COLO668 (cell line): Measurements from ENCODE around the gene H2BK1.

Experiments used
- DNase-seq: peaks from one replicate; lab custom pipeline; 2025; ENCODE audit not compliant: unreplicated experiment; lab: John Stamatoyannopoulos, UW

H2BK1 gene

DNA sequence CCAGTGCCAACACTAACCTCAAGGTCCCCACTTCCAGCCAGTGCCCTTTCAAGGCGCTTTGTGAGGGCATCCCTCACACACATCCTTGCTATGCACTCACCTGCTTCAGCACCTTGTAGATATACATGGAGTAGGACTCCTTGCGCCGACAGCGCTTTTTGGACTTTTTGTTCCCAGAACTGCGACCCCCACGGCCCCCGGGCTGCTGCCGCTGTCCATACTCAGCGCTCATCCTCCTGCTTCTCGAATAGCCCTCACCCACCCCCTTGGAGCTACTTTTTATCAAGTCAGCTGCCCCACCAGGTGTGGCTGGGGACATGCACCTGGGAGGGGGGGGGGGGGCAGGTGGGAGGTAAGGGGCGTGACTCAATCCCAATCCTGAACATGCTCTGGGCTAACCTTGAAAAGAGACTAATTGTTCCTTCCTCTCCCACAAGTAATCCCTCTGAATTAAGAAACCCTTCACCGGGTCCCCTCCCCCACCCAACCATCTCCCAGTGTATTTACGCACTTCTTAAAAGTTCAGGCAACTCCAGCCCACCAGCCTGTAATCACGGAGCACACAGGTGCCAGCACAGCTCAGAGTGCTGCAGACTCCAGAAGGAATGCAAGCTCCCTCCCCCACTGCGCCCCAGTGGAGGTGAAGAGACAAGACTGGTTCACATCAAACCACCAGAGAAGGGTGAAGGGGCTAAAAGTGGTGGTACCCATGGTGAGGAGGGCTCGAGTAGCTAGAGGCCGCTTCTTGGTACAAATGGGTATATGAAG, at the start of gene H2BK1:
H2BK1 (minus strand) TSS at position 402 of the 768 bp plus-strand sequence; CDS start at position 232, 170 bp downstream.
- DNase-seq, result no peak

DNA sequence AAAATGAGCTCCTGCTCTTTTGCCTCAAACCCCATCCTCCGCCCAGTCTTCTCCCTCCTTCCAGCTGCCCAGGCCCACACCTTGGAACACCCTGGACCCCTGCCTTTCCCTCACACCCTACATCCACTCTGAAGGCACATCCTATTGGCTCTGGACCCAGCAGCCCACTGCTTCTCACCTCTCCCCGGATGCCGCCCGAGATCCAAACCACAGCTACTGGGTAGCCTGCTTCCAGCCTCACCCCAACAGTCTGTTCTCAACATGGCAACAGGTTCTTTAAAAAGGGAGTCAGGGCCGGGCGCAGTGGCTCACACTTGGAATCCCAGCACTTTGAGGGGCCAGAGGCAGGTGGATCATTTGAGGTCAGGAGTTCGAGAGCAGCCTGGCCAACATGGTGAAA, 47.7 kb upstream of the H2BK1 start:
- no peak for DNase-seq

DNA sequence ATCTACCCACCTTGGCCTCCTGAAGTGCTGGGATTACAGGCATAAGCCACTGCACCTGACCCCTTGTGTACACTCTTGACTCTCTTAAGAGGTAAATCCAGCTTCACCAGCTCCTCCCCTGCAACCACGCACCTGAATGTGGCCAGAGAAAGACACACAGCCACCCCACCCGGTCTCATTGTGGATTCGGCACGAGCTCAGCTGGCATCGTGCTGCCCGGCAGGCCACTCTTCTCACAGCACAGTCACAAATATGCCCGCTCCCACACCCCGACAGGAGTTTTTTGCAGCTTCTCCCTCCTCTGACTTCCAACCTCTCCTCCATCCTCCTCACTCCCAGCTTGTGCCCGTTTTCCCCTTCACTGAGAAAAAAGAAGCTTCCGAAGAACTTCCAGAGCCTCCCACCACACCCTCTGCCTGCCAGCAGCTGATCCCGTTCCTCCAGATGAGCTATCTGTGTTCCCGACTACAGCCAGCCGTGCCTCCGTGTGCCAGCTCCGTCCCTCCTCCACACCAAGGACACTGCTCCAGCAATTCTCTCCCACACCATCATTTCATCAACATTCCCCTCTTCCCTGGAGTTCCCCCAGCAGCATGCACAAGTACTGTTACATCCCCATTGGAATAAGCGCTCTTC, 46.2 kb upstream of the H2BK1 start:
- DNase-seq, result no peak

DNA sequence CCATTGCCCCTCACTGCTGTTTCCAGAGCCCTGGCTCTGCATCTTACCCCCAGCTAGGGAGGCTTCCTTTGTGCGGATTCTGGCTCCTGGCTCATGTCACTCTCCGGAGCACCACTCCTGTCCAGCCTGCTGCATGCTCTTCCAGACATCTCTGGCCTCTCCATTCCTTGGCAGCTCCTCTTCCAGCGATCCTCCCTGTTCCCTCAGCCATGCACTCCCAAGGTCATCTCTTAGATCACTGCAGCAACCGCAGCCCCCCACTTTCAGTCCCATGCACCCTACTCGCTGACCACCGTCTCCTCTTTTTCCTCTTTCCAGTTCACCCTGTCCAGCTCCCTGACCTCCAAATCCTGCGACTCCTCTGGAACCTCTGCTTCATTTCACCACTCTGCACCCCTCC, 45.1 kb upstream of the H2BK1 start:
- no peak for DNase-seq

DNA sequence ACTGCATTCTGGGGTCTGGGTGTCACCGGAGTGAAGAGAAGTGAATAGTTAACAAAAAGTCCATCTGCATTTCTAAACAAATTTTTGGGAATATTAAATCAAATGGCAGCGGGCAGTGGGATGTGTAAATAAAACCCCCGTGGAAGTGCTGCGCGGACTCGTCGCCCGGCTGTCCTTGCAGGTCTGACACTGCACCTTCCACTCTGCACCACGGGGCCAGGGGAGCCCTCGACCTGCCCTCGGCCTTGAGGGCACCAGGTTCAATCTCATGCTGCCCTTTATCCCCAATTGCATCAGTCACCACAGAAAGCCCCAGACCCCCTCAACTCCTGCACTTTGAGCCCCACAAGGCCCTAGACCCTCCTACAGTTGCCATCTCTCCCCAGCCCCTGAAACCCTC, 44.6 kb upstream of the H2BK1 start:
- no peak for DNase-seq

DNA sequence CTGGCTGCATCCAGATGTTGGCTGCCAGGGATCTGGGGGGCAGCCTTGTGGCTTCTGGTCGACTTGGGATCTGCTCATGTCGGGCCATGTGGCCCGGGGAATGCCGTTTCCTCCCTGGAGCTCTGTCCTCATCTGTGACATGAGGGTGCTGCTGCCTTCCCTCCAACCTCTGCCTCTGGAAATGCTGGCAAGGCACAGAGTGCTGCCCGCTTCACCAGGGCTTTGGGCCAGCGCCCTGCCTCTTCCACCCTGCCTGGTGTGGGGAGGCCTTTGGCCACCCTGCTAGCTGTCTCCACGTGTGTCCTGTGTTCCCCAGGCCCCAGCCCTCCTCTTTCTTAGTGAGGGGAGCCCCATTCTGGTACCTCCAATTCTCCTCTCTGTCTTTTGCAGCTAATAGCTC, 44.0 kb upstream of the H2BK1 start:
- no peak for DNase-seq

DNA sequence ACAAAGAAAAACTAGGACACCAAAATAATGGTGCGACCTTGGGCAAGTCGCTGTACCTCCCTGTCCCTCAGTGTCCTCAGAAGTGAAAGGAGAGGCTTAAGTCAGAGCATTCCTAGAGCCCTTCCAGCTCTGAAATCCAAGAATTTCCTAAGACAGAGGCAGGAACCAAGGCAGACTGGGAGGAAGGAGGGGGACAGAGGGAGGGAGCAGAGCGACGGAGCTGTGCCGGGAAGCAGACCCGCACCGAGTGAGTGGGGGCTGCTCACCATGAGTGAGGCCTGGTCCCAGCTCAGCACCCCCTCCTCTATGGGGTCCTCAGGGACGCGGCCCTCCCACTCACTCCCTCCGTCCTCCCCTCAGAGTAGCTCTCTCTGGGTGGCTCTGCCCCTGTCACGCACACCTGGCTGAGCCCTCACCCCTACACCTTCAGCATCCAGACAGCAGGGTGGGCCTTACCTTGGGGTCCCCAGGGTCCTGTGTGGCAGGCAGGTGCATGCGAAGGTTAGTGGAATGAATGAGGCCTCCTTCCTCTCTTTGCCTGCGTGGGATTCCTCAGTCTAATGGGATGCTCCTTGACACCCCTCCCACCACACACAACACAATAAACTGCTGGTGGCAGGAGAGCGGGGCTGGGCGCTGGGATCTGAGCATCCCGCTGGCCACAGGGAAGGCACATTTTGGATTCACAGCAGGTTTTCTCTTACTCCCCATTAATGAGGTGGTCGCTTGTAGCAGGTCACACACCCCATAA, 42.8 kb upstream of the H2BK1 start:
- DNase-seq, result no peak

DNA sequence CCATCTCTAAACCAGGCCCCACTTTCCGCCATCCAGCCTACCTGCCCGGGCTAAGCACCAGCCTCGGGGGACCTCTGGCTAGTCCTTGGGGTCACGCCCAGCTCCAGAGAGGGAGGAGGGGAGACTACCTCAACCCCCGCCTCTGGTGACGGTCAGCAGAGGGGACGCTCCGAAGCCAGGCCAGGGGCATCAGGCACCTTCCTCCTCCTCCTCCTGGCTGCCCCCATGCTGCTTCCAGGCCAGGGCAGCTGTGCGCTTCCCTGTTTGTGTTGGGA, 42.2 kb upstream of the H2BK1 start:
- DNase-seq, result no peak

DNA sequence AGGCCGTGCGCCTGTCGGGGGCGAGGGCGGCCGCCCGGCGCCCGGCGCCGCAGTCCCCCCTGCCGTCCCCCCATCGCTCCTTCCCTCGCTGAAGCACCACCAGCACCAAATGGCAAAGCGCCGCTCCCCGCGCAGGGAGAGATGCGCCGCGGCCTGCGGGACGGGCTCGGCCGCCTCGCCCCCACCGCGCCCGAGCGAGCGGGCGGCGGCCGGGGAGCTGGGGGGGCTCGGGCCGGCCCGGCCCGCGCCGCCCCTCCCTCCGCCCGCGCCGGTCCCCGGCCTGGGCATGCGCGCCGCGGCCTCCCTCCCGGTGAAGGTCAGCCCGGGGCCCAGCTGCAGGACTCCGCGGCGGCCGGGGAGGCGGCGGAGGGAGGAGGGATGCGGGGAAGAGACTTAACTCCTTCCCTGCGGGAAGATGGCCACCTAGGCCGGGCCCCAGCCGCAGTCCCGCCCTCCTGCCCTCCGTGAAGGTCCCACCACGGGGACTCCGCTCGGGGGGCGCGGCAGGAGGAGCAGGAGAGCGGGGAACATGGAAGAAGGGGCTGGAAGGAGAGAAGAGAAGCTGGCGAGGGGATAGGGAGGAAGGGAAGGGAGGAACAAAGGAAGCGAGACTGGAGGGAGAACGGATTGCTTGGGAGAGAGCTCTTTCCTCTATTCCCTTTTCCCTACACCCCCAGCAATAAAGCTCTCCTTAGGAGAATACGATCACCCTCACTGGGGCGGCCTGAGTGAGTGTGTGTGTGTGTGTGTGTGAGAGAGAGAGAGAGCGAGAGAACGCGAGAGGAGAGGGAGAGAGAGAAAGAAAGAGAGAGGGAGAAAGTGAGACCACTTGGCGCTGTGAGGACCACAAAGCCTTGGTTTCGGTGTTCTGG, 41.6 kb upstream of the H2BK1 start:
- DNase-seq, result peak; percentile 67

DNA sequence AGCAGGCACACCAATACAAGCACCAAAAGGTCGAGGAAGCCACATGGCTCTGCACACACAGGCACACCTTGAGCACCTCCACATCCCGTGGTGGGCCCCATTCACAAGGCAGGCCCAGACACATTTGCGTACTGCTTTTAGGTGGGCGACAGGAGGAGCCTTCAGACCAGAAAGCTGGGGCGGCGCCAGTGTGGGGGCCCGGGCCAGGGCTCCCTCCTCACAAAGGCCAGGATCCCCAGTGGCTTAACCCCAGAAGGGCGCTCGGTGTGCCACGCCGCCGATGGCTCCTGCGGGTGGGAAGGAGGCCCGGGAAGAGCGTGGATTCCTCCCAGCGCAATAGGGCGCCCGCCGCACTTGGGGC, 41.0 kb upstream of the H2BK1 start:
- no peak for DNase-seq

DNA sequence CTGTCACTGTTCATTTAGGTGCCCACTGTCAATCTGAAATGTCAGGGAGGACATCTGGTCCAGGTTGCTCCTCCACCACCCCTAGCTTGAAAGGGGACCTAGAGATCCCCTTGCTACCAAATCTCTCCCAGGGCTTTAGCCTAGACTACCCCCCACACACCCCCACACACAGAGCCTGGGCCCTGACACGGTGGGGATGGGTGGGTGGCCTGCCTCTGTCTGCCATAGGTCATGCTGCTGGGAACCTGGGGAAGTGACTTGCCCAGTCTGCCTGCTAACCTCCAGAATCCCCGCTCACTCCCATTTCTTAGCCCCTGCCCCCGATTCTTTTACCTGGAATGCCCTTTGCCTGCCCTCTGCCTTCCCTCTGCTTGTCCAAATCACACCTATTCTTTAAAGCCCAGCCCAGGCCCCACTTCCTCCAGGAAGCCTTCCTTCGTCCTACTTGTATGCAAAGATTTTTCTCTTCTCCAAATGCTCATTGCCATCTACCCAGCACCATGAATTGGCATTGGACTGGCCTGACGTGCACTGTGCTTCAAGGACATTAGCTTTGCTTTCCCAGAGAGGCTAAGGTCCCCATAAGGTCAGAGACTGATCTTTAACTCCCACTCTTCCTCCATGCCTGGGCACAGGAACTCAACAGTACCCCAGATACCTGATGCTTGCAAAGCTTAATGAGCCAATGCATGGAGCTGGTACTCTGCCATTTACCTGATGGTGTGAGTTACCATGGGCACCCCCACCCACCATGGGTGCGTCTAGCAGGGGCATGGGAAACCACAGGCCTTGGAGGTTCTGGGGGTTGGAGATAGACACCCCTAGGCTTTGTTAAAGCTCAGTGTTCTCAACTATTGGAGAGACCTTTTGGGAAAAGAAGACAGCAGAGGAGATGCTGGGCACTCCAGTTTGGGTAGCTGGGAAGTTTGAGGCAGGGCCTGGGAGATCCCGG, 40.2 kb upstream of the H2BK1 start:
- DNase-seq, result no peak

DNA sequence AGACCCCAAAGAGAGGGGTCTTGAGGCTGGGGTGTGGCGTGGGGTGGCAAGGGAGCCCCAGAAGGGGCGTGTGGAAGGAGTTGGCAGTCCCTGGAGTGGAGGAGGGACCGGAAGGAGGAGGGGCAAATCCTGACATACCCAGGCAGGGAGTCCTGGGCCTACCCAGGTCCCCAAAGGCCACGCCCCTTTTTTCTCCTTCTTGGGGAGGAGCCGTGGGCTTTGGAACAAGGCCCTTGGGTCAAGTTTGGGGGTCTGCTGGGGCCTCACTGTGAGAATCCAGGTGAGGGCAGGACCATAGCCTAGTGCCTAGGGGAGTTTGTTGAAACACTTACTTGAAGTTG, 39.4 kb upstream of the H2BK1 start:
- no peak for DNase-seq

DNA sequence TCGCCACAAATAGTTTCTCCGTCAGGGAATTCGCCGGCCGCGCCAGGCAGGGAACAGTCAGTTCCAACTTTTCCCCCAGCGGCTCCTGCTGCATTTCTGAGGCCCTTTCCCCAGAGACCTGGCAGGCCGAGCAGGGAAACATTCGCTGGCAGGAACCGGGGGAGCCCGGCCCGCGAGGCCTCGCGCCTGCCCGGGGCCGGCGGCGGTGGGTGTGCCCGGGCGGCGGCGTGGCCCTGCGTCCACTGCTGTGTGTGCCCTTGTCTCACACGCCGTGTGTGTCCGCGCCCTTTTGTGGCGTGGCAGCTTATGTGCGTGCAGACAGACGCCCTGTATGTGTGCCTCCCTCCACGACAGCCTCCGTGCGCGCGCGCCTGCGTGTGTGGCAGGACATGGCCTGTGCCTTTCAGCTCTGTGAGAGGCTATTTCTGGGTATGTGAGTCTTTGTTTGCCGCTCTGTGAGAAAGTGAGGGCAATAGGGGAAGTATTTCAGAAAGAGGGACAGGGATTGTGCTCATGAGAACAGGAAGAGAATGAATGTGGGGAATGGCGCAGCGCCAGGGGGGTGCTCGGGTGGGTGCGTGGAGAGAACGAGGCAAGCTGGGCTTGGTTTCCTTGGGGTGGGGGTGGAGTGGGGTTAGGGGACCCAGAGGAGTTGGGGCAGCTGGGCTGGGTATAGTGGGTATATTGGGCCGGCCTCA, 38.9 kb upstream of the H2BK1 start:
- DNase-seq, result peak; percentile 53

DNA sequence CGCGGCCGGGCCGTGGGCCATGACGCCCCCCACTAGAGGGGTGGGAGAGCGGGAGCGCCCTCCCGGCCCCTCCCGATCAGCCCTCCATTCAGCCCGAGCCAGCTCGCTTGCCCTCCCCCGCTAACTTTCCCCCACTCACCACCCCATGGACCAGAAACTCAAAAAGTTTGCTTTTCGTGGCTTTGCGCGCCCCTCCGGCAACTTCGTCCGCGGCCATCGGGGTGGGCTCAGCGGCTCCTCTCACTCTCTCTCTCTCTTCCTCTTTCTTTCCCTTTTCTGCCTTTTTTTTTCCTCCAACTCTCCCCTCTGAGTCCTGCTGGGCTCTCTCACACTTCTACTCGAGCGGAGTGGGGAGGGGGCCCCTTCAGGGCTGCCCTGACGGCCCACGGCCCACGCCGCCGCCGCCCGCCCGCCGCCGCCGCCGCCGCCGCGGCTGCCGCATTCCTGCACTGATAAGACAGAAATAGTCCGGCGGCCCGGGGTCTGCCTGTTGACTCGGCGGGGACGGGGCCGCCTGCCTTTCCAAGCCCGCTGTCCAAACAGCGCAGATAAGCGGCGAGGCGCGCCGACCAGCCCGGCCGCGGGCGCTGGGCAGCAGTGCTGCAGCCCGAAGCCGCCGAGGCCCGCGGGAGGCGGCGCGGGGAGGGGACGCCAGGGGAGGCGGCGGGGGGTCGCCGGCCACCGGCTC, 38.2 kb upstream of the H2BK1 start, which contains the start of gene SMARCD3:
SMARCD3 (minus strand) TSS at position 349 of the 688 bp plus-strand sequence; CDS start at position 217, 132 bp downstream.
- peak; percentile 60 for DNase-seq

DNA sequence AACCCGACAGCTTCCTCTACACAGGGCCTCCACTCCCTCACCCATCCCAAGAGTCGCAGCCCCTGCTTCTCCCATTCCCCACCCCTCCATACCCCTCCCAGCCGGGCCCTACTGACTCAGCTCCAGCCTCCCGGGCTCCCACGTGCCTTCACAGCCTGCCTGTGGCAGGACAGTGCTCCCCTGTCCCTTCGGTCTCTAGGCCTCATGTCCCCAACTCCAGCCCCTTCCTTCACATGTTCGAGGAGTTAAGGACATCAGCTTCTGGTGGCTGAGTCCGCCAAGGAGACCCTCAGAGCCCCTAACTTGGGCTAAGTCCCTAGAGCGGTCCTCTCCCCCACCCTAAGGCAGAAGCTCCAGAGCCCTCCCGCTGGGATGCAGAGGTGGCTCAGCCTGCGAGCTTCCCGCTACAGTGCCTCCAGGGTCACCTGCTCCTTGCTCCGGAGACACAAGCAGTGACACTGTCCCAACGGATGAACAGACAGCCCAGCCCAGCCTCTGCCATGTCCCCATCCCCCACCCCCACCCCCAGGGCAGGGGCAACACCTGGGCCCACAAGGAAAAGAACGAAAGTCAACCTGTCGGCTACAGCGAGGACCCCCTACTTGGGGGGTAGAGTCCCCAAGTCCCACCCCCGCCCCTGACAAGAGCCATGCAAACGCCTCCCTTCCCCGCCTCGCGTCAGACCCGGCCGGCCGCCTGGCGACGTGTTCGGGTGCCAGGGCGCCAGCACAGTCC, 37.5 kb upstream of the H2BK1 start:
- peak; percentile 16 for DNase-seq

DNA sequence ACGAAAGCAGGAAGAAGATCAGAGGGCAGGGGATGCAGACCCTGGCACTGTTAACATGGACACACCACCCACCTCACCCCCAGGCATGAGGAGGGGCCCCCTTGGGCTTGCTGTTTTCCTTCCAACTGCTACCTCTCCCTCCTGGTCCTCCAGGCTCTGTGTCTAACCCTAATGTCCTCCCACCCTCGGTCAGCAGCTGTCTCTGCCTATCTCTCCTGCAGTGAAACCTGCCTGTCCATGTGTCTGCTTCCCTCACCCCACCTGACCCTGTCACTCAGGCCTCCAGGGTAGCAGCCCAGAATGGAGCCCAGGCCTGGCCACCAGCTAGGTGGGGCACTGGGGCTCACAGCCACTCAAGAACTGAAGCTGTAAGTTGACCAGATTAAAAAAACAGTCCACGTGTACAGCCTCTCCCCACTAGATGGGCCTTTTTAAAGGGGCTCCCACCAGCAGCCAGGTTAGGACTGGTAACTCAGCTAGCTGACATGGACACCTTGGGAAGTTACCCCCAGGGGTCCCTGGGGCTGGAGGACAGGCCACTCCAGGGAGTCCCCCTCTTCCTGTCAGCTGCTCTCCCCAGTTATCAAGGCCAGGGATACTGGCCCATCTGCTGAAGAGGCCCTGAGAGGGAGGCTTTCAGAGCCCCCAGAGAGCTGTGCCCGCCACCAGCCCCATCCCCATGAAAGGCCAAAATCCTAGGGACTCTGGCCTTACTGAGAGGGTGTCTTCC, 36.7 kb upstream of the H2BK1 start:
- no peak for DNase-seq

DNA sequence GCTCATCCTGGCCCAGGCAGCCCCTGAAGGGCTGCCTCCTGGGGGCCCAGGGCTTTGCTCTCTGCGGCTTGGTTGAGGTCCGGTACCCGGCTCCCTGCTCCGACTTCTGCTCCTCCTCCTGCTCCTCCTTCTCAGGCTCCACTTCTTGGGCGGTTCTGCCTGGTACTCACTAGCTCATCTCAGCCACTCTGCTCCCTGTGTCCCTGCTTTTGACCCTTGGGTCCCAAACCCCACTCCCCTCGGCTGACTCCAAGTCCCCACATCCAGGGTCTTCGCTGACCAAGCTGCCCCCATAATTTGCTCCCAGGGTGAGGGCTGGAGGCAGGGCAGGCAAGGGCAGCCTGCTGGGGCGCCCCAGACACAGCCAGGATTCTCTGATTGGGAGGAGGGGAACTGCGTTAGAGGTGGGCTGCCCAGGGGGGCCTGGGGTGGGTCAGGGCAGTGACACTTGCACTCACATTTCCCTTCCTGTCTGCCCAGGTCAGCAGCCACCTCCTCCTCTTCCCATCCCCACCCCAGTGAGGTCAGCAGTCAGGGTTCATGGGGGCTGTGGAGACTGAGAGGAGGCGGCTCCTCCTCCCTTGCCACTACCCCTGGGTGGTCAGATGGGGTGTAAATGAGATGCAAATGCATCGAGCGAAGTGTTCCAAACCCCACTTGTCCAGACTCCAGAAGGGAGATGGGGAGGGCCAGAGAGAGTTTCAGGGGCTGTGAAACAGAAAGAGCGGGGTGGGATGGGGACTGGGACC, 36.0 kb upstream of the H2BK1 start:
- DNase-seq, result no peak
